Thyroid gland (tissue), 4 donors: ENCODE data around the gene PLCD4.

Experiments
- CTCF ChIP-seq, 6 experiments: fragments of 200-600 bp in 3 of 6; fragments of 450-650 bp in 3 of 6; sonication (generic) in 3 of 6; IDR thresholded peaks; one replicate each; pipeline ENCODE4 v1.5.1; 2016 to 2019; ENCODE audit warnings: antibody characterized with exemption in 6 of 6, mild to moderate bottlenecking in 2 of 6, inconsistent platforms in 1 of 6, moderate library complexity in 1 of 6
- POLR2A ChIP-seq, 2 donors: fragments of 450-650 bp; IDR thresholded peaks; one replicate each; pipeline ENCODE4 v1.6.1; 2017; ENCODE audit warnings: antibody characterized with exemption in 2 of 2, mild to moderate bottlenecking in 2 of 2, moderate library complexity in 1 of 2

GRCh38 chr2:218569038-218569431 lies 38.7 kb upstream of the PLCD4 start:
- TF ChIP-seq CTCF (IDR thresholded peaks at IDR 0.05) (no peak), POLR2A (IDR thresholded peaks at IDR 0.05) (no peak)
